ENCODE measurements around the gene GPSM1.

- TF ChIP-seq CTCF (IDR thresholded peaks at IDR 0.05), result no peak
- no peak for TF ChIP-seq ZFX (IDR thresholded peaks at IDR 0.05; ENCODE audit: borderline replicate concordance)
Observed at GRCh38 chr9:136328011-136328621, 777 bp downstream of the GPSM1 start.

Data from 22Rv1 (cell line).